ENCODE measurements around the gene SIGLEC5.

DNA sequence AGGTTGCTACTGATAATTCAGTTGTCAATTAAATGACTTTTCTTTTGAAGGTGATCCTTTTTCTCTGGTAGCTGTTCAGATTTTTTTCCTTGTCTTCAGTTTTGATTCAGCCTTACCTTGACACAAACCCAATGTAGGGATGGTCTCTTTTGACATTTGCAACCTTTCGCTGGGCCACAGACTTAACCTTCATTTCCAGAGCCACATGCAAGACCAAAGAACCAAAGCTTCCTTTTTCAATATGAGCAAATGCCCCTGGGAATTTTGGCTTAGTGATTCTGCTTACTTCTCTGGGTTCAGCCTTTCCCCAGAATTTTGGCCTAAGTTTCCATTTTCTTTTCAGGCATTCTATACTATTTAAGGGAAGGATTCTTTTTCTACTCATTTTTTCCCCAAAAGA lies 19.6 kb downstream of the SIGLEC5 start:
- TF ChIP-seq, protein P1, sequence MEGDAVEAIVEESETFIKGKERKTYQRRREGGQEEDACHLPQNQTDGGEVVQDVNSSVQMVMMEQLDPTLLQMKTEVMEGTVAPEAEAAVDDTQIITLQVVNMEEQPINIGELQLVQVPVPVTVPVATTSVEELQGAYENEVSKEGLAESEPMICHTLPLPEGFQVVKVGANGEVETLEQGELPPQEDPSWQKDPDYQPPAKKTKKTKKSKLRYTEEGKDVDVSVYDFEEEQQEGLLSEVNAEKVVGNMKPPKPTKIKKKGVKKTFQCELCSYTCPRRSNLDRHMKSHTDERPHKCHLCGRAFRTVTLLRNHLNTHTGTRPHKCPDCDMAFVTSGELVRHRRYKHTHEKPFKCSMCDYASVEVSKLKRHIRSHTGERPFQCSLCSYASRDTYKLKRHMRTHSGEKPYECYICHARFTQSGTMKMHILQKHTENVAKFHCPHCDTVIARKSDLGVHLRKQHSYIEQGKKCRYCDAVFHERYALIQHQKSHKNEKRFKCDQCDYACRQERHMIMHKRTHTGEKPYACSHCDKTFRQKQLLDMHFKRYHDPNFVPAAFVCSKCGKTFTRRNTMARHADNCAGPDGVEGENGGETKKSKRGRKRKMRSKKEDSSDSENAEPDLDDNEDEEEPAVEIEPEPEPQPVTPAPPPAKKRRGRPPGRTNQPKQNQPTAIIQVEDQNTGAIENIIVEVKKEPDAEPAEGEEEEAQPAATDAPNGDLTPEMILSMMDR (IDR thresholded peaks at IDR 0.05): no peak
- TF ChIP-seq POLR2A (IDR thresholded peaks at IDR 0.05) (no peak), POLR2AphosphoS5 (IDR thresholded peaks at IDR 0.05) (no peak)
